RWPE2 (cell line): ENCODE results near the gene PDE6A.

Experiments
- ATAC-seq: fragments of 200-7000 bp; cut with Tn5 transposase; 3 replicates; pipeline ENCODE4 v1.9.1; 2021; ENCODE audit warnings: low read depth
- DNase-seq: peaks from one replicate; pipeline ENCODE4 v3.0.0-alpha.2; 2020; ENCODE audit warnings: low spot score
- H3K27ac ChIP-seq: fragments of 450-650 bp; 2 replicates; pipeline ENCODE4 v1.5.1; 2017; ENCODE audit warnings: mild to moderate bottlenecking; ENCODE audit not compliant: poor library complexity, severe bottlenecking
- H3K27me3 ChIP-seq: fragments of 250-450 bp; sonication (Bioruptor Pico); 2 replicates; pipeline ENCODE4 v1.5.1; 2021; ENCODE audit warnings: mild to moderate bottlenecking, moderate library complexity; ENCODE audit not compliant: insufficient read depth, poor library complexity, severe bottlenecking
- H3K36me3 ChIP-seq: fragments of 250-450 bp; sonication (Bioruptor Pico); 2 replicates; pipeline ENCODE4 v1.5.1; 2020; ENCODE audit warnings: low read depth, mild to moderate bottlenecking, moderate library complexity
- H3K4me1 ChIP-seq: fragments of 250-450 bp; sonication (Bioruptor Pico); 2 replicates; pipeline ENCODE4 v1.5.1; 2021; ENCODE audit warnings: mild to moderate bottlenecking, moderate library complexity; ENCODE audit not compliant: insufficient read depth, poor library complexity, severe bottlenecking
- H3K4me3 ChIP-seq: fragments of 250-450 bp; sonication (Bioruptor Pico); 2 replicates; pipeline ENCODE4 v1.5.1; 2021; ENCODE audit warnings: mild to moderate bottlenecking, moderate library complexity; ENCODE audit not compliant: severe bottlenecking
- H3K9me3 ChIP-seq: fragments of 250-450 bp; sonication (Bioruptor Pico); 2 replicates; pipeline ENCODE4 v1.5.1; 2021; ENCODE audit warnings: mild to moderate bottlenecking, moderate library complexity; ENCODE audit not compliant: severe bottlenecking
- CTCF ChIP-seq: fragments of 450-650 bp; IDR thresholded peaks from one replicate; pipeline ENCODE4 v1.5.1; 2017; ENCODE audit warnings: mild to moderate bottlenecking, moderate library complexity; ENCODE audit not compliant: poor library complexity, severe bottlenecking

PDE6A gene

DNA sequence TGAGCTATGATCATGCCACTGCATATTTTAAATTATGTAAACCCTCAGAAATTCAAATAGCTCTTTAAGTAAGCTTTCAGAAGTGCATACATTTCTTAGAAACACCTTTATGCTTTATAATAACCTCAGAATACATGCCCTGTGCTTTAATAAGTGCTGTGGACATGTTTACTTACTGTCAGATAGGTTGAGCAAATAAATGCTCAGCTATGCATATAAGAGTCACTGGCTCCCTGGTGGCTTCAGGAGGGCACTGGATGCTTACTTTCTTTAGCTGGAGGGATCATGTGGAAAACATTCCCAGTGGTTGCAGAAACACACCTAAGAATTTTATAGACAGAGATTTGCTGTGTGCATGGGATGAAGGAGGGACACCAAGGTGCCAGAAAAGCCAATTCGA lies 74.4 kb downstream of the PDE6A start:
- Histone ChIP-seq H3K4me1 (no peaks in the 10 kb centered on the region), H3K27me3 (no peaks in the 10 kb centered on the region), H3K4me3 (no peak overlapping the region), H3K27ac (no peak overlapping the region), H3K9me3 (peaks cover 3% of the 10 kb centered on the region), H3K36me3 (no peaks in the 10 kb centered on the region)
- TF ChIP-seq CTCF, result no peak
- DNase-seq (no peak), ATAC-seq (no peak)

- ATAC-seq, result no peak
- TF ChIP-seq CTCF, result no peak
- DNase-seq, result no peak
These were observed 75.2 kb downstream of the PDE6A start for GRCh38 chr5:149869411-149869821.

GRCh38 chr5:149865746-149866145 lies 78.8 kb downstream of the PDE6A start:
- DNase-seq, result no peak

More at GRCh38 chr5:149869411-149869821, 75.2 kb downstream of the PDE6A start:
- H3K4me1 ChIP-seq, result no peaks in the 10 kb centered on the region
- no peaks in the 10 kb centered on the region for H3K27me3 ChIP-seq
- H3K4me3 ChIP-seq, result no peak overlapping the region
- no peaks in the 10 kb centered on the region for H3K36me3 ChIP-seq
- H3K9me3 ChIP-seq, result peaks cover 3% of the 10 kb centered on the region
- H3K27ac ChIP-seq, result no peak overlapping the region

GRCh38 chr5:149863830-149864229 lies 80.8 kb downstream of the PDE6A start:
- no peaks in the 10 kb centered on the region for H3K27me3 ChIP-seq
- H3K27ac ChIP-seq, result no peak overlapping the region
- no peak for TF ChIP-seq CTCF
- H3K4me1 ChIP-seq, result peaks cover 14% of the 10 kb centered on the region
- no peaks in the 10 kb centered on the region for H3K36me3 ChIP-seq
- H3K9me3 ChIP-seq, result peaks cover 3% of the 10 kb centered on the region
- no peak overlapping the region for H3K4me3 ChIP-seq
- DNase-seq (no peak), ATAC-seq (no peak)

More at GRCh38 chr5:149865746-149866145, 78.8 kb downstream of the PDE6A start:
- no peaks in the 10 kb centered on the region for H3K36me3 ChIP-seq
- H3K4me3 ChIP-seq, result no peak overlapping the region
- H3K27me3 ChIP-seq, result no peaks in the 10 kb centered on the region
- no peak overlapping the region for H3K27ac ChIP-seq
- peak; percentile 53; the same call in 2 of the 3 replicates for ATAC-seq
- H3K9me3 ChIP-seq, result peaks cover 3% of the 10 kb centered on the region
- peaks cover 4% of the 10 kb centered on the region for H3K4me1 ChIP-seq
- TF ChIP-seq CTCF, result no peak

GRCh38 chr5:149863176-149863575 lies 81.4 kb downstream of the PDE6A start:
- Histone ChIP-seq H3K4me3 (no peak overlapping the region), H3K9me3 (peaks cover 3% of the 10 kb centered on the region), H3K27ac (no peak overlapping the region), H3K4me1 (peaks cover 16% of the 10 kb centered on the region), H3K36me3 (no peaks in the 10 kb centered on the region), H3K27me3 (no peaks in the 10 kb centered on the region)
- TF ChIP-seq CTCF, result no peak
- ATAC-seq (no peak), DNase-seq (no peak)
